GM12891 (cell line): ENCODE results near the gene HK1.

ENCODE experiments used
- POLR2A ChIP-seq: IDR thresholded peaks from 2 replicates; pipeline ENCODE4 v1.6.1; 2011; ENCODE audit warnings: low read depth, low read length, control low read depth
- POLR2AphosphoS5 ChIP-seq: IDR thresholded peaks from 2 replicates; pipeline ENCODE4 v1.6.1; 2011; ENCODE audit warnings: low read depth, low read length, control low read depth

GRCh38 chr10:69241575-69241974 lies 36.7 kb upstream of the HK1 start:
- TF ChIP-seq POLR2A (no peak), POLR2AphosphoS5 (no peak)
